GOT3 (cell line): ENCODE measurements around the gene PKIG.

Experiments used
- DNase-seq: peaks from one replicate; lab custom pipeline; 2025; ENCODE audit warnings: mixed read lengths; lab: John Stamatoyannopoulos, UW

The PKIG gene

DNA sequence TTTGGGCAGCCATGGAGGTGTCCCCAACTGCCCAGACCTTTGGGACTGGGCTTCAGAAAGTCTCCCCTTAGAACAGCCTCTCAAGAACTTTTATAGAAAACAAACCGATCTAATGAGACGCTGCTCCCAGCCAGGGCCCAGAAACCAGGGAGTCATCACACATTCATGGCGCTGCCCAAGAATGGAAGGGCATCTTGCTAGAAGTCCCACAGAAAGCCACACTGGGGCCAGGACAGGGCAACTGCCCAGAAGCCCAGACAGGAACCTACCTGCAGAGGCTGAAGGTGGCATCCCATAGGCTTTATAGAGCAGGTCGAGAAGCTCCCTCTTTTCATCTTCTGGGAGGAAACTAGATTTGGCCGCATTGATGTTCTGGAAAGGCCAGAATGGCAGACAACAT, 37.7 kb downstream of the PKIG start:
- DNase-seq = no peak

GRCh38 chr20:44621325-44621724, 38.9 kb downstream of the PKIG start:
- DNase-seq = no peak

- no peak for DNase-seq
Measured at GRCh38 chr20:44621939-44622338, 39.6 kb downstream of the PKIG start.

DNA sequence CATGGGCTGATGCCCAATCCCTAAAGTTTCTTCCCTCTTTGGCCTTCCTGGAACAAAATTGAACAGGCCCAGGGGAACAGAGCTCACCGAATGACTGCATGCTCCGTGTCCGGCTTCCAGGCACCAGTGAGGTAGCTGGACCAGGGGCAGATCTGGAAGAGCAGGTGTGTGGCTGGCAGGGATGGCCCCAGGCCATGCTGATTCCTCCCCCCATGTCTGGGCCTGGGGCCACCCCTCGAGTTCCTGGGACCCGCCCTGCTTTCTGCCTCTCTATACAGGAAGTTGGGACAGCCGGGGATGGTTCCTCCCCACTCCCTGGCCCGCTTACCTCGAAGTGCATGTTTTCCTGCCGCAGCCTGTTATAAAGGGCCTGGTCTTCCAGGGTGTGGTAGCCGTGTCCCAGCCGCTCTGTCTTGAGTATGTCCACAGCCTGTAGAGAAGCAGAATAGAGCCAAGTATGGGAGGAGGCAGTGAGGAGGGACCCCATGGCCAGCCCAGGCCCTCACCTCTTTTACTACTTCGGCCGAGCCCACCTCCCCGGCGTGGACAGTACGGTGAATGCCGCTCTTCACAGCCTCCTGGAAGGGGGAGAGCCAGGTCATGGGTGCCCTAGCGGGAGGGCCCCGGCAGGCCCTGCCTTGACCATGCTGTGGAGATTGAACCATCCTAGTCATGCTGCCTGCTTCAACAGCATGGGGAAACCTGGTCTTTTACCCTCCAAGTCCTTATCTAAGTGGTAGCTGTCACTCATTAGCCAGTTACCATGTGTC, 40.3 kb downstream of the PKIG start:
- DNase-seq = no peak

DNA sequence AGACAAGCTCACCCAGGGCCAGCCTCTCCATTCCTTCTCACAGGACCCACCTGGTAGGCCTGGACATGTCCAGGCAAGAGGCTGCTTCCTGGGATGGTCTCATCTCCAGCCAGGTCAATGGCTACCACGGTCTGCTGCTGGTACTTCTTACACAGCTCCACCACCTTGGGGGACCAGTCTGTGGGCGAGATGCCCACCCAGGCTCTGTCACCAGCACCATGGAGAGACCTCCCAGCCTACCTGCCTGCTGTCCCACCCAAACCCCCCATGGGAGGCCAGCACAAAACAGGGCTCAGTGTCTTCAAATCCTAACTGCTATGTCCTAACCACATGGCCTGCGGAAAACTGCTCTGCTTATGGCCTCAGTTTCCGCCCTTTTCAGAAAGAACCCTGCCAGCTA, 41.8 kb downstream of the PKIG start:
- DNase-seq = no peak

GRCh38 chr20:44624743-44625271, 42.4 kb downstream of the PKIG start:
- no peak for DNase-seq

DNA sequence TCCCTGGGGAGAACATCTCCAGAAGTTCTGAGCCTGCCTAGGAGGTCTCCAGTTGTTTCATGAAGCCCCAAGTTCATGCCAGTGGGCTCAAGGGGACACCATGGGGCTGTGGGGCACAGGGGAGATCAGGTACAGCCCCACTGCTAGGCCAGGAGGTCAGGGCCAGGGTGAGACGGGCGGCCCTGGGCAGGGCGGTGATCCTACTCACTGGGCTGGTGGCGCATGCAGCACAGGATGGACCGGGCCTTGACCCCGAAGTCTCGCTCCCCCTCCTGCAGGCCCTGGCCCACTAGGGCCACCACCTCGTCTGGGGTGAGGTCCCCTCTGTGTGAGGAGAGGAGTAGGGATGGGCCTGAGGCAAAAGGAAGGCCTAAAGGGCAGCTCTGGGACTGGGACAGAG, 43.0 kb downstream of the PKIG start:
- no peak for DNase-seq

GRCh38 chr20:44626278-44626677, 43.9 kb downstream of the PKIG start:
- DNase-seq = no peak

- DNase-seq = no peak
Measured at GRCh38 chr20:44627364-44628010, 45.1 kb downstream of the PKIG start.

- DNase-seq = no peak
Measured at GRCh38 chr20:44629017-44629385, 46.6 kb downstream of the PKIG start.

DNA sequence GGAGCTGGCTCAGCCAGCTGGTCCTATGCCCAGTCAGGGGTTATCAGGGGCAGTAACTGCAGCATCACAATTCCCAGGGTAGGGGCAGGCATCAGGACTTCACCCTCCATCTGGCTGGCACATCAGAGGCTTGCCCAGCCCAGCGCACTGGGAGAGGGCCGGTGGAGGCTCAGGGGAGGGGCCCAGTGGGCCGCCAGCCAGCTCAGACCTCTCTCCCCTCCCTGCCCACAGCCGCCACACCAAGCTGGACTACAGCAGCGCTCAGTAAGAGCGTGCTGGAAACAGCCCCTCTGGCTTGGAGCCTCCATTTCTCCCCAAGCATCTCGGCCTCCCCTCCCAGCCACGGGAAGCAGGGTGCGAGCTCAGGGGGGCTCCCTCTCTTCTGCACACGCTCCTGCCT, 47.2 kb downstream of the PKIG start:
- no peak for DNase-seq

- DNase-seq = no peak
Measured at GRCh38 chr20:44630297-44630696, 47.9 kb downstream of the PKIG start.

DNA sequence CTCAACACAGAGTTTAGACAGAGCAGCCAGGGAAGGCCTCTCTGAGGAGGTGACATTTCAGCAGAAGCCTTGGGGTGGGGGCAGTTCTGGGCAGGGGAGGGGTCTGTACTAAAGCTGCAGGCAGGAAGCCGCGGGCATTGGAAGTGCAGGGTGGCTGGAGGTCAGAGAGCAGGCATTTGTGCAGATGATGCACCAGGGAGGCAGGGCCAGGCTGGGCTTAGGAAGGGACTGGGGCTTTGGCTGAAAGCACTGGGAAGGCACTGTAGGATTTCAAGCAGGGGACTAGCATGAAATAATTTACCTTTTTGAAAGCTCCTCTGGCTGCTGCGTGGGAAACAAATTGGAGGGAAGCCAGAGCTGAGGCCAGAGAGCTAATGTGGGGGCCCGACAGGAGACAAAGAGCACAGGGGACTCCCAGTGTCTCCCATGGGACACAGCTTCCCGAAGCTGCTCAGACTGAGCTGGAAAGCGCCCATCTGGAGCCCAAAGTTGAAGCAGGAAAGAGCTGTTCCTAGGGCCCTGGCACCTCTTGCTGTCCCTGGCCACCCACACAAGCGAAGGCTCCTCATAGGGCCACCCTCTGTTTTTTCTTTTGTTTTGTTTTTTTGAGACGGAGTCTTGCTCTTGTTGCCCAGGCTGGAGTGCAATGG, 49.8 kb downstream of the PKIG start:
- no peak for DNase-seq

GRCh38 chr20:44633187-44633810, 50.9 kb downstream of the PKIG start:
- no peak for DNase-seq

GRCh38 chr20:44633872-44634600, 51.7 kb downstream of the PKIG start:
- no peak for DNase-seq

DNA sequence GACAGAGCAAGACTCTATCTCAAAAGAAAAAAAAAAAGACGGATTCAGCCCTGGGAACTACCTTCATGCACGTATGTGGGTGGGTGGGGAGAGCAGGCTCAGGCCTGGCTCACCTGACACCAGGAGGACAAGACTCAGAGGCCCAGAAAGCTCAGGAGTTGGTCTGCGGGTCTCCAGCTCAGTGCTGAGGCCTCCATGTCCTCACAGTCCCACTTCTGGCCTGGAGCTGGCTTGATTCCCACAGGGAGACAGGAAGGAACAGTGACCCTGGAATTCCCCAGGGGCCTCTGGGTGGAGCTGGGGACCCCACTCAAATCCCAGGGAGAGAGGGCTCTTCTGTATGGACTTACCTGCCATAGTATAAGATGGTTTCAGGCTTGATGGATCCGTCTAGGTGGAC, 53.5 kb downstream of the PKIG start:
- no peak for DNase-seq

- no peak for DNase-seq
Measured at GRCh38 chr20:44637042-44637441, 54.7 kb downstream of the PKIG start.

DNA sequence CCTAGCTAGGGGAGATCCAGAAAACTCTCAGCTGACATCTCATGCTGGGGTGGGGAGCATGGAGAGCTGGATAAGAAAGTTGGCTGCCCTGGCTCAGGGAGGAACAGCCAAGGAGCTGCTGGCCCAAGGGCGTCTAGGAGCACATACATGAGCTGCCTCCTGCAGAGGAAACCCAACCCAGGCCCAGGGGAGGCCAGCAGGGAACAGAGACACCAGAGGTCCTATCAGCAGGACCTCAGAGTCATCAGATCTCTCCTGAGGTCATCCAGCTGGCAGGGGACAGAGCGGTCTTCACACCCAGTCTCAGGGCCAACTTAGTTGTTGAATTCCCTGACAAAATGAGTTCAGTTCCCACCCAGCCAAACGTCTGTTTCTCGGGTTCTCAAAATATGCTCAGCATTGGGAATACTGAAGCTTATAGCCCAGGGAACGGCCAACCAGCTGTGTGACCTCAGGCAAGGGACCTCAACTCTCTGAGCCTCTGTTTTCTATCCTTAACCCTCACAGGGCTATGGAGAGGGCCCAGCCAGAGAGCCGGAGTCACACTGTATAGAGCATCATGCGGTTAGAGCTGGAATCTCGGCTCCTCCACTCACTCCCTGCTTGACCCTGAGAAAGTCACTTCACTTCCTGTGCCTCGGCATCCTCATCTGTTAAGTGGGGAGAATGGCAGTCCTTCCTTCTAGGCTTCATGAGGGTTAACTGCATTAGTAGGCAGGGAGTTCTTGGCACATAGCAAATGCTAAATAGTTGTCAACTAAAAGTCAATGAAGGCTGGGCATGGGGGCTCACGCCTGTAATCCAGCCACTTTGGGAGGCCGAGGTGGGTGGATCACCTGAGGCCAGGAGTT, 55.4 kb downstream of the PKIG start:
- no peak for DNase-seq

DNA sequence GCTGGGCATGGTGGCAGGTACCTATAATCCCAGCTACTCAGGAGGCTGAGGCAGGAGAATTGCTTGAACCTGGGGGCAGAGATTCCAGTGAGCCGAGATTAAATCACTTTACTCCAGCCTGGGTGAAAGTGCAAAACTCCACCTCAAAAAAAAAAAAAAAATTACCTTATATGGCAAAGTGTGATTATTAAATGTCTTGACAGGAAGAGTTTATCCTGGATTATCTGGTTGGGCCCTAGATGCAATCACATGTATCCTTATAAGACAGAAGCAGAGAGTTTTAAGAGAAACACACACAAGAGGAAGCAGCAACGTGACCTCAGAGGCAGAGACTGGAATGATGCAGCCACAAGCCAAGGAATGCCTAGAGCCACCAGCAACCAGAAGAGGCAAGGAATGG, 58.1 kb downstream of the PKIG start:
- no peak for DNase-seq

- DNase-seq = no peak
Measured at GRCh38 chr20:44641325-44641724, 58.9 kb downstream of the PKIG start.
